AG04450 (cell line): Measurements from ENCODE around the gene BNC2. TPM values are rescaled to one million over a fixed set of nuclear protein-coding genes. Genes with fewer than 3 reads are reported as not detected.

Source experiments
- CTCF ChIA-PET: fragments of 300-600, 350-600 bp; formaldehyde crosslinking; extraction: SDS; loops from one replicate; lab custom pipeline; 2022; ENCODE audit warnings: antibody characterized with exemption, inconsistent platforms; lab: Charles Lee
- POLR2A ChIA-PET: fragments of 350-600 bp; formaldehyde crosslinking; extraction: SDS; loops from one replicate; lab custom pipeline; 2021; ENCODE audit warnings: antibody characterized with exemption, inconsistent platforms; lab: Yijun Ruan, JAX
- DNase-seq: peaks from one replicate; pipeline ENCODE4 v3.0.0-alpha.2; 2011; ENCODE audit warnings: low read depth, low spot score
- H3K27ac ChIP-seq: one replicate; pipeline ENCODE4 v1.5.1; 2012; ENCODE audit warnings: low read depth, low read length, control low read depth
- H3K27me3 ChIP-seq: one replicate; pipeline ENCODE4 v1.6.0; 2012; ENCODE audit warnings: low read length; ENCODE audit not compliant: control insufficient read depth, insufficient read depth
- H3K4me3 ChIP-seq: 2 replicates; pipeline ENCODE4 v1.5.1; 2011; ENCODE audit warnings: mild to moderate bottlenecking, low read depth, low read length, control low read depth
- H3K9me3 ChIP-seq: 2 replicates; pipeline ENCODE4 v1.5.1; 2012; ENCODE audit warnings: low read length; ENCODE audit not compliant: control insufficient read depth, insufficient read depth
- CTCF ChIP-seq: IDR thresholded peaks from 2 replicates; pipeline ENCODE4 v1.5.1; 2011; ENCODE audit warnings: low read depth, low read length, control low read depth, inconsistent platforms
- polyA plus RNA-seq: library from polyadenylated mRNA; depleted of rRNA; stranded (reverse); fragments of >200 nt; gene quantifications from 2 replicates; pipeline ENCODE4 v1.2.3, GENCODE V29; 2011

The BNC2 gene
- polyA plus RNA-seq, 1 experiment = 49.0 TPM

- ChIA-PET CTCF (interaction anchor here (1.3 to 2.0 kb wide), 2 partner anchors 12 to 22 kb away, joined by 3 to 12 read pairs; no protein-coding TSS in a partner anchor), POLR2A (interaction anchor here (0.5 kb wide), 1 partner anchor 62 kb away, joined by 3 read pairs; no protein-coding TSS in a partner anchor)
- no peak overlapping the region for H3K4me3 ChIP-seq
- H3K27me3 ChIP-seq = no peaks in the 10 kb centered on the region
- H3K27ac ChIP-seq = no peak overlapping the region
- TF ChIP-seq CTCF = no peak
- DNase-seq = no peak
- no peaks in the 10 kb centered on the region for H3K9me3 ChIP-seq
Observed at GRCh38 chr9:16763946-16764345, 106.5 kb downstream of the BNC2 start.

DNA sequence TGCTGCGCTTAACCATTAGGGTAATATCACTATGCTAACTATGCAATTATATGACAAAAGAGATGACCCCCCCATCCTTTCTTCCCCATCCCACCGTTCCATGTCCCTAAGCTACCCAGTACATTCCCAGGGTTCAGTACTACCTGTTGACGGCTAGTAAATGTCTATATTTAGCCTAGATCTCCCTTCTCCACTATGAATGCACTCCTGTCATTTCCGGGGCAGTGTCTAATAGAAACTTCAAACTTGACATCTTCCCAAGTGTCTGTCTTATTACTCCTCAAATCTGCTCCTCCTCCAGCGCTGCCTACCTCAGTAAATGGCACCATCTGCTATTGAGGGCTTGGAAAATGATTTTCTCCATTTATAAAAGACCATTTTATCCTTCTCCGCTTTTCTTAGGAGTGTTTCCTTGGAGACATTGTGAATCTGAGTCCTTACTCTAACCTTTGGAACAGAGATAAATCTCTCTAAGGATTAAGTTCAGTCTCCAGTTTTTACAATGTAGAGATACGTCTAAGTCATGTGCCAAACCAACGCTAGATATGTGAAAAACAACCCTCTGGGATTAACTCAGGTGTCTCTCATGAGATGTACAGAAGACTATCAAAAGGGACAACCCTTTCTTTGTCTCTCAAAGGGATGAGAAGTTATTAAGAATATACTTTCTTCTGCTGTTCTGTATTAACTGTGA lies 114.9 kb downstream of the BNC2 start:
- POLR2A ChIA-PET = no interaction called here
- Histone ChIP-seq H3K4me3 (no peak overlapping the region), H3K9me3 (no peaks in the 10 kb centered on the region), H3K27ac (no peak overlapping the region), H3K27me3 (no peaks in the 10 kb centered on the region)
- no peak for TF ChIP-seq CTCF
- DNase-seq = no peak
- CTCF ChIA-PET = no interaction called here

DNA sequence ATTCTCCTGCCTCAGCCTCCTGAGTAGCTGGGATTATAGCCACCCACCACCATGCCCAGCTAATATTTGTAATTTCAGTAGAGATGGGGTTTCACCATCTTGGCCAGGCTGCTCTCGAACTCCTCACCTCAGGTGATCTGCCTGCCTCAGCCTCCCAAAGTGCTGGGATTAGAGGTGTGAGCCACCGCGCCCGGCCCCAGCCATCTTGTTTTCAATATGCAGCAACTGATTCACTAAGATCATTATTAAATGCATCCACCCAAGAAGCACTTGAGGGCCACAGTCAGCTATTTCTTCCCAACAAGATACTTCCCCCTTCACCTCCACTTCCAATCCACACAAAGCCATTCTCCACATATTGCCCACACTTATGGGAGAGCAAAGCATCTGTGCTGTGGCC lies 115.8 kb downstream of the BNC2 start:
- POLR2A ChIA-PET = no interaction called here
- Histone ChIP-seq H3K27me3 (no peaks in the 10 kb centered on the region), H3K4me3 (no peak overlapping the region), H3K27ac (no peak overlapping the region), H3K9me3 (no peaks in the 10 kb centered on the region)
- CTCF ChIA-PET = no interaction called here
- no peak for TF ChIP-seq CTCF
- no peak for DNase-seq

DNA sequence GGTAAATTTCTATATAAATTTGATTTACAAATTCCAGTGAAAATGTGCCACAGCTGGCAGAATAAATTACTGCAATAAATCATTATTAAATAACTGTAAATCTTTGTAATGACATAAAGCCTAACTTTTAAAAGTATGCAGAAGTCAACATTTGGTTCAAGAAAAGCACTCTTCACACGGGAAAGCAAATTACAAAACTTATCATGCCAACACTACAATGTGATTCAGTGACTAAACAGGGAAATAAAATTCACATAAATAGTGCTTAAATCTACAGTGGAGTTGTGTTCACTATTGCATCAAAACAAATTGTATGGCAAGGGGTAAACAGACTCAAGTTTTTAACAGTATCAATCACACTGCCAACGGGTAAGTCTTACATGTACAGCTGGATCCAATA lies 117.2 kb downstream of the BNC2 start:
- H3K27me3 ChIP-seq = no peaks in the 10 kb centered on the region
- H3K4me3 ChIP-seq = no peak overlapping the region
- ChIA-PET POLR2A (no interaction called here), CTCF (interaction anchor here (0.6 kb wide), 1 partner anchor 420 kb away, joined by 3 read pairs; no protein-coding TSS in a partner anchor)
- TF ChIP-seq CTCF = no peak
- H3K27ac ChIP-seq = no peak overlapping the region
- DNase-seq = no peak
- H3K9me3 ChIP-seq = no peaks in the 10 kb centered on the region

DNA sequence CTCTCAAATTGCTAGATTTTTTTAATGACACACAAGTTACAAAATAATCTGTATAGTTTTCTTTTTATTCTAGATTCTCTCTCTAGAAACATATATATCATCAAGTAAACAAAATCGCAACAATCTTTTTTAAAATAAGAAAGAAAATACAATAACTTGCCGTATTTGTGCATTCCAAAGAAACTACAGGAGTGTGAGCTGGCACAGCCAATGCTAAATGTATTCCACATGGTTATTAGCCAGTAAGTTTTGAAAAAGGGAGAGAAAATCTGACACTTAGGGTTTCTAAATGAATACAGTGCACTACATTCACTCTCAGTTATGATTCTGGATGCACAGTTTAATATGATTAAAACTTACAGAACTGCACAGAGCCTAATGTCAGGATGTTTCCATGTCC lies 117.9 kb downstream of the BNC2 start:
- DNase-seq = no peak
- H3K27ac ChIP-seq = no peak overlapping the region
- TF ChIP-seq CTCF = no peak
- POLR2A ChIA-PET = no interaction called here
- H3K9me3 ChIP-seq = no peaks in the 10 kb centered on the region
- CTCF ChIA-PET = interaction anchor here (0.6 kb wide), 1 partner anchor 73 kb away, joined by 4 read pairs; no protein-coding TSS in a partner anchor
- no peak overlapping the region for H3K4me3 ChIP-seq
- H3K27me3 ChIP-seq = no peaks in the 10 kb centered on the region
